Fibroblast of skin of back (primary cell): Measurements from ENCODE around the gene DPM2. TPM values are rescaled to one million over a fixed set of nuclear protein-coding genes. Genes with fewer than 3 reads are reported as not detected.
A peak's percentile ranks its signal among the peaks of the same experiment; 100 is the strongest.

Experiments
- DNase-seq: peaks from one replicate; pipeline ENCODE4 v3.0.0-alpha.2; 2013
- polyA plus RNA-seq, 2 experiments: library from polyadenylated mRNA; unstranded; fragments of 120-200 nt; gene quantifications; one replicate each; pipeline ENCODE4 v1.2.1, GENCODE V29; 2013; ENCODE audit not compliant: insufficient read length in 2 of 2

Gene DPM2, protein sequence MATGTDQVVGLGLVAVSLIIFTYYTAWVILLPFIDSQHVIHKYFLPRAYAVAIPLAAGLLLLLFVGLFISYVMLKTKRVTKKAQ
- polyA plus RNA-seq (2013, experiment 1 of 2; ENCODE audit: insufficient read length) = 45.4 TPM
- 26.2 TPM for polyA plus RNA-seq (2013, experiment 2 of 2; ENCODE audit: insufficient read length)

DNA sequence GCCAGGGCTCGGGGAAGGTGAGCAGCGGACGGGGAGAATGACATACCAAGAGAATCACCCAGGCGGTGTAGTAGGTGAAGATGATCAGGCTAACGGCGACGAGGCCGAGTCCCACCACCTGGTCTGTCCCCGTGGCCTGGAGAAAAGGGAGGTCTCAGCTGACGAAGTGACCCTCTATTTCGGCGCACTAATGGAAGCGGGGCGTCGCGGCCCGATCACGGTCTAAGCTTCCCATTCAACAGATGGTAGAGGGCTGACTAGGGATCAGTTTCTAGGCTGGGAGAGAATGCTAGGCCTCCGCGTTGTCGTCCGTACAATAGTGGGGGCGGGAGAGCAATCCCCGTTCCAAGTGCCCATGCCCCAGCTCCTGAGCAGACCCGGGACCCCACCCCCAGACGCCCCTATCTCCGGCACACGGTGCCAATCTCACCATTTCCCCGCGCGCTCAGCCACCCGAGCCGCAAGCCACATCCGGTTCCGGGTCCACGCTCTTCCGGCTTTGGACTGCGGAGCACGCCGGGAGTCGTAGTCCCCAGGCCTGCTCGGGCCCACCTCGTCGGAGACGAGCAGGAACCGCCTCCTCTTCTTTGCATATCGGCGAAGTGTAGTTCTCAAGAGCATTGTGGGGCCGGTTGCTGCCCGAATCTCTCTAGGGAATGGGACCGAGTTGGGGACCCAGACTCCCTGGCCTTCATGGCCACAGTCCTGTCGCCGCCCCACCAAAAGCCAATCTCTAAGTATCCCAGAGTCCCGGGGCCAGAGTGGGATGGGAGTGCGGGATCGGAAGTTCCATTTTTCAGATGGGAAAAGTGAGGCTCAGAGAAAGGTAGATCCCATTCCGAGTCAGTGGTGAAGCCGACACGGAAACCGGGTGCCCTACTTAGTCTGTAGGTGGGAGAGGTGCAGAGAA, at the start of gene DPM2:
DPM2 (minus strand) TSS at position 467 of the 910 bp plus-strand sequence; CDS start at position 433, 34 bp downstream.
- peak; percentile 88 for DNase-seq

DNA sequence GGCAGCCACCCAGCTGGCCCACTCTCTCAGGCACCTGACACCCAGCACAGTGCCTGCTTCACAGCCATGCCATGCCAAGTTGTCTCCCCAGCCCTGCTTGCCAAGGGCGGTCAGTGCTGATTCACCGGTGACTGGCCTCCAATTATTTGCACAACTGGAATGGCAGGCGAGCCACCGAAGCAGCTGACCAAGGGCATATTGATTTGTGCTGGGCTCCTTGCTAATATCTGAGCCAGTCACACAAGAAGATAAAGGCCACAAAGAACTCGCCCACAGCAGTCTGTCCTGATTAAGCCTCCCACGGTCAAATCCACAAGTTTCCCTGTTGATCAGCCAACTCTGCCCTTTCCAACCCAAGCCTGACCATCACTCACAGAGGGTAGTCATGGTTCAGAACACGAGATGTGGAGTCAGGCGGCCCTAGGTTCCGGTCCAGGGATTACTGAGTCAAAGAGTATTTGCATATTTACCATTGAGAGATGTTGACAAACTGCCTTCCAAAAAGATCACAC, 49.5 kb upstream of the DPM2 start:
- DNase-seq = no peak

DNA sequence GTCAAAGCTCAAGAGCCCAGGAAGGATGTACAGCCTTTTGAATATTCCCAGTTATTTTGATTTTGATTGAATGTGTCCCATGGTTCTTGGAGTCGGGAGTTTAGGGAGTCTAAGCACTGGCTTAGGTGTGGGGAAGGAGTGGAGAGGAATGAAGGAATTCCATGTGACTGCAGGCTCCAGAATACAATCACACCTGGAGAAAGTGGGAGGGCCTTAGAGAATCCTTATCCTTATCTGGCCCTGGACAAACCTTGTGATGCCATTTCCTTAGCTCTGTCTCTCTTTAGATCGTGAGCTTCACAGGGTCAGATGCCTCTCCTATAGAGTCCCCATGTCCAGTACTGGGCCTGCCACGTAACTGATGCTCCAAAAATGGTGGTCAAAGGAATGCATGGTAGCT, 47.4 kb upstream of the DPM2 start:
- no peak for DNase-seq

DNA sequence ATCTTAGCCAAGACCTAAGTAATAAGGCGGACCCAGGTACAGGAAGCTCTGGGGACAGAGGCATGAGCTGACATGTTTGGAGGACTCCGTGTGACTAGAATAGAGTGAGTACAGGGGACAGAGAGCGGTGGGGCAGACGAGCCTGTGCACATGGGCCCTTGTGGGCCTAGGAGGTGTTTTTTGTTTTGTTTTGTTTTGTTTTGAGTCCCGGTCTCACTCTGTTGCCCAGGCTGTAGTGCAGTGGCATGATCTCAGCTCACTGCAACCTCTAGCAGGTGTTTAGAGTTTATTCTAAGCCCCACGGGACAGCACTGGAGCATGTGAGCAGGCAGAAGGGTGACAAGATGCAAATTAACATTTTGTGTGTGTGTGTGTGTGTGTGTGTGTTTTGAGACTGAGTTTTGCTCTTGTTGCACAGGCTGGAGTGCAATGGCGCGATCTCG, 46.2 kb upstream of the DPM2 start:
- DNase-seq = no peak

DNA sequence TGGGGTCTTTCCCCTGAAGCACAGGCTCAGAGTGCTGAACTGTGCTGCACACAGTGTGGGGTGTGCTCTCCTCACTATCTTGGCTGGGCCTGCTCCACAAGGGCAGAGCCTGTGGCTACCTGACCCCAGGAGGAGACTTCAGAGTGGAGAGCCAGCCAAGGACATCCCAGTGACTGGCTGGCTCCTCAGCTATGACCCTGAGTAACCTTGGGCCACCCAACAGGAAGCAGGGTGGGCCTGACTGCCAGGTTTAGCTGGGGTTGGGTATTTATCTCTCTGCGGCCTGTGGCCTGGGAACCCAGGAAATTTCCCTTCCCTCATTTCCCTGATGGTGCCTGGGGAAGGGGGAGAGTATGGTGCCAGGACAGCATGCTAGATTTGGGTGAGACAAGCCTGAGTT, 45.3 kb upstream of the DPM2 start:
- no peak for DNase-seq

DNA sequence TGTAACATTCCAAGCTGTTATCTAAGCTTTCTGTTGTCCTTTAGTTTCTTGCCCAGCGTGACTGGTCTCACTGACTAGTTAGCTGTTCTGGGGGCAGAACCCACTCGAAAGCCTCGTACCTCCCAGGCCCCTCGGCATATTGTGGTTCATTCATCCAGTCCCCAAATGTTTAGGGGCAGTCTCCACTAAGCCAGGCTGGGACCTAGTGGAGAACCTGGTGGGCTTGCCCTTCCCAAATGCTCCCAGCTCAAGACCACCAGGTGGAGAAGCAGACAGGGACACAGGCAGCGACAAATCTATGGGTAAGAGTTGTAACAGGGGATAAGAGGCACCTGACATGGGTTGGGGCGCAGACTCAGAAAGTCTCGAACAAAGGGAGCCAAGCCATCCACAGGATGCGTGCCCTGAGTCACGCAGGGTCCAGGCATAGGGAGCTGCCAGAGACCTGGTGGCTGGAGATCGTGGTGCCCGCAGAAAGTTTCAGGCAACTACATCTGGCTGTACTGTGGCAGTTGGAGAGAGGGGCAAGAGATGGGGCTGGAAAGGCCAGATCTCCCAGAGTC, 44.0 kb upstream of the DPM2 start:
- DNase-seq = no peak

DNA sequence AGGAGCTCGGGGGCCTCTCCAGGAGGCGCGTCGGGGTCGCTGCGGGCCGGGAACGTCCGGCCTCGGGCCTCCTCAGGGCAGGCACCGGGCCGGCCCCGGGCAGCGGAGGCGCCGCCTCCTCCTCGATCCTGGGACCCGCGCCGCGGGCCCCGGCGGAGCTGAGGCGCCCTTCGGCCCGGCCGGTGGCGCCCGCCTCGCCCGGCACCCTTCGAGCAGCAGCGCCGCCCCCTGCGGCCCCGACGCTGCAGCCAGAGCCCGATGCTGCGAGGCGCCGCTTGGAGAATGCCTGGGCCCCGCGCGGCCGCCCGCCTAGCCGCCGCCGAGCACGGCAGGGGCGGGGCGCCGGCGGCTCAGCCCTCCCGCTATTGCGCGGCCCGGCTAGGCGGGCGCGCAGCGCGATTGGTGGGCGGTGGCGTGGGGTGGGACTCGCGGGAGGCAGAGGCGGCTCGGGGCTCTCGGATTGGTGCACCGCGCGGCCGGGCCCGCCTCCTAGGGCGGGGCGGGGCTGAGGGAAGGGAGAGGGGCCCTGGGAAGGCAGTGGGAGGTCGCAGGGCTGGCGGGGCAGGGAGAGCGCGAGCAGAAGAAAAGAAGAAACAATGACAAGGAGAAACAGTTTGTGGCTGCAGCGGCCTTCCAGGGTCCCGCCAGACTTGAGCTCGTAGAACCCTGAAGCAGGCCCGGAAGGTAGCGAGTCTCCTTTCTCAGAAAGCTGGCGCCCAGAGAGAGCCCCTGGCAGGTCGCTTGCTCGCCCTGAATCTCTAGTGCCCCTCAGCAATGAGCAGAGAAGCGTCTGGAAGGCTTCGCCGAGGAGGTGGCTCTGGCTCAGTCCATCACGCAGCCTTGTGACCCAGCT, 43.3 kb upstream of the DPM2 start, which contains the start of gene EEIG1:
EEIG1 (minus strand) TSS at position 284 of the 853 bp plus-strand sequence. CDS start 852 bp downstream, outside the sequence.
- DNase-seq = peak; percentile 93

DNA sequence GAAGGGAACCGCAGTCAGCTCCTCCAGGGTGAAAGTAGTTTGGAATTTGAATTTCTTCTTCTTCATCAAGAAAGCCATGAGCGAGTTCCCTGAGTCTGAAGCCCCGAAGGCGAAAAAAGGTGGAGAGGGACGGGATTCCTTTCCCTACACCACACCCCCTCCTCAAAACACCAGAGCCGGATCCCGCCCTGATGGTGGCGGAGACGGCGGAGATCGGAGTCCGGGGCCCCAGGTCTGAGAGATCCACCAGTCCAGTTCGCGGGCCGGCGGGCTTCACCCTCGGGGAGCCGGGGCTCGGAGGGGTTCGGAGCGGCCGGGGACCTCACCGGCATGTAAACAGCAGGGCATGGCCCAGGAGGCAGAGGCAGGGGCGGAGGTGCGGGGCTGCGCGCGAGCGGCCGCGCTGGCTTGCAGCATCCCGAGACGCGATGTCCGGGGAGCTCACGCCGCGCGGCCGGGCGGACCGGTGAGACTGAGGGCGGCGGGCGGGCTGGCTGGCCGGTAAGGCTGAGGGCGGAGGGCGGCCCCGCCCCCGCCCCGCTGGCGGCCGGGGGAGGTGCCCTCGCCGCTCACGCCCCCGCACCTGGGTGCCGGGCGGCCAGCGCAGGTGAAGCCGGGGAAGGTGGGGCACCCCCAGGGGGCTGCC, 42.5 kb upstream of the DPM2 start:
- DNase-seq = no peak

DNA sequence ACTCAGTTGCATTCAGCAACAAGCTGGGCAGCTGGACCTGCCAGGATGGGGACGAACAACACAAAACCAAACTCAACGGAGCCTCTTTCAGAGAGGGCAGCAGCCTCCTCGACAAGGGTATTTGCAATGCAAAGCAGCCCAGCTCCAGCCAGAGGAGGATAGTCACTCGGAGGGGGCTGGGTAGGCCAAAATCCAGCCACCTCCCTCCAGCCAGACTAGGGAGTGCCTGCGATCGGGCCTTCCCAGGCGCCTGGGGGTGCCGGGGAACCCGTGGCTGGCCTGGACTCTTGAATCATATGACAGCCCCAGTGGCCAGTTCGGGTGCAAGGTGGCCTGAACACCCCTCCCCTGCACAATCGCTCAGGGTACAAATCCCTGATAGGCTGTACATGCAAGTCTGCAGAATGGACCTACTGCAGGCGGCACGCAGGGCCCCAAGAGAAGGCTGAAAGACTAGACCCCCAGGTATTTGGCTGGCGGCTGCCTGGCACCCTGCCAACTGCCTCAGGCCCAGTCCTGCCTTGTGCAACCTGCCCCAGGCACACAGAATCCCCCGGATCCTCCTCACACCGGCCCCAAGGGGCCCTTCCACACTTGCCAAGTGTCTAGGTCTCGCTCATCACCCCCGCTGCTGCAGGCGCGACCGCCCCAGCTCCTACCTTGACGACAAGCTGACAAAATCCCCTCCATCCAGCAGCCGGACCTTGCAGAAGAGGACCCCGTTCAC, 41.8 kb upstream of the DPM2 start:
- DNase-seq = peak; percentile 44

DNA sequence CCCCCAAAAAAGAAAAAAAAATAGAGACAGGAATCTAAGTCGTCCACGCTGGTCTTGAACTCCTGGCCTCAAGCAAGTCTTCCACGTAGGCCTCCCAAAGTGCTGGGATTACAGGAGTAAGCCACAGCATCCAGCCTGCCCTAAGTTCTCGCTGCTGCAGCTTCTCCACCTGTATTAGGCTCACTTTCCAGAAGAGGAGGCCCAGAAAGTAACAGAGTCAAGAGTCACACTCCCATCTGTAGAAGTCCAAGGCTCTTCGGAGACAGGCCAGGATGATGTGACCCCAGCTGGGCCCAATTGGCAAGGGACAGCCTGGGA, 41.3 kb upstream of the DPM2 start:
- no peak for DNase-seq

DNA sequence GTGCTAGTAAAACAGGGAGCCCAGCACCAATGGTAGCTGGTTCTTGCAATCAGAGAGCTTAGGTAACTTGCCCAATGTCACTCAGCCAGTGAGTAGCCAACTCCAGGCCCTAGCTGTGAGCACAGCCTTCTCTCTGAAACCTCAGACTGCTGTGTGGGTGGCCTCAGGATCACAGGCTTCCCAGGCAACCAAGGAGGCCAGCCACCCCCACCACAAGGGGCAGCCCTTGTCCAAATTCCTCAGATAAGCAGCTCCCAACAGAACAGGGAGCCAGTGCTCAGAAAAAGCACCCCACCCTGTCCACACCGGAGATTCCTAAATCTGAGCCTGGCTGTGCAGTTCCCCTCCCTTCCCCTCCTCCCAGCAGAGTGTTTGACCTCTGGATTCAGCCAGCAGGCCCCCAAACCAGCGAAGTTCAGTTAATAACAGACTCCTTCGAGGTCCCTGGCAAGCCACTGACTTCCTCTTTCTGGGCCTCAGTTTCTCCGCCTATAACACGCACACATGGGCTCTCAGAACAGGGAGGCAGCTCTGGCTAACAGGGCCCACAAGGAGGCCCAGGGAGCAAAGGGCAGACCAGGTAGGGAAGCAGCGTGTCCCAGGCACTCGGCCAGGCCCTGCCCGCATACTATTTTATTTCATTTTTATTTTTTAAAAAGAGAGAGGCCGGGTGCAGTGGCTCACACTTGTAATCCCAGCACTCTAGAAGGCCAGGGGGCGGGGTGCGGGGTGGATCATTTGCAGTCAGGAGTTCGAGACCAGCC, 40.4 kb upstream of the DPM2 start:
- DNase-seq = peak; percentile 84

DNA sequence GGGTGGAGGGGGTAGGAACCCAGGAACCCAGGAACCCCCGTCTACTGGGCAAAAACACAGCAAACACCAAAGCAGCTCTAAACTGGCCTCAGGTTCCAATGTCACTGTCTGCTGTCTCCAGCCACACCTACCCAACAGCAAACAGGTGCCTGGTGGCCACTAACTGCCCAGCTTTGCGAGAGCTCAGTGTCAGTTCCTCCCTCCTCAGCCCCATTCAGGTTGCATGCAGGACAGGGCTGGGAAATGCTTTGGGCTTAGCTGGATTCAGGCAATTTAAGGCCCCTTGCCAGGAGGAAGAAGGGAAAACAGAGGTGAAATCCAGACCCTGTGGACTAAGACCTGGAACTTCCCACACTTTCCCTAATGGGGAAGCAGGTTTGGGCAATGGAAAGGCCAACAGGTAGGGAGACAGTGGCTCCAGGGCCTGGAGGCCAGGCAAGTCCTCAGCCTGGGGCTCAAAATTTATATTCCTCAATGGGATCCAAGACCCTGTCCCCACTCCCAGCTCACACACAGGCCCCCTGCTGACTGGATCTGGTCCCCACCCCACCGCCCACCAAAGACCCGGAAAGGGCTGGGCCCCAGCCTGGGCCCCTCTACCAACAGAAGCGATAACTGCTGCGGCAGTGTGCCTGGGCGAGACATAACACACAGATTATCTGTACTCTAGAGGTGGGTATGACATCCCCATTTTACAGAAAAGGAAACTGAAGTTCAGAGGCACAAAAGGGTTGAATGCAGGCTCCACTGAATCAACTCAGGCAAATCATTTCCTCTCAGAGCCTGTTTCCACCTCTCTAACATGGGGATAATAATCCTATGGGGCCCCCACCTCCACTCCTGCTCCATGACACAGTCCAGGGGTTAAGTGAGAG, 39.6 kb upstream of the DPM2 start:
- no peak for DNase-seq

DNA sequence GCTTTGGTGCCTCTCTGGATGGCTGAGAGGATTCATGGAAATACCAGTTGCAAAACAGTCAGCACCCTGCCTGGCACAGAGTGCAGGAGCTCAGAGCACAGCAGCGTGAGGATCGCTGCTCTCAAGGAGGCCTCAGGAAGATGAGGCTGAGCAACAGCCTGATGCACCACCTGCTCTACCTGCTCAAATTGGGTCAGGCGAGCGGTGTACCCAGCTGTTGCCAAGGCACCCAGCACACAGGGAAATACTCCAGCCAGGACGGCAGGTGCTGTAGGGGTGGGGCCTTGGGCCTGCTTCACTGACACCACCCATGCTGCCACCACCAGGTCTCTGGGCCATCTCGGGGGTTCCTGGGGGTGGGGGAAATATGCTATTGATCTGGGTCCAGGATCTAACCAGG, 38.8 kb upstream of the DPM2 start:
- DNase-seq = no peak

DNA sequence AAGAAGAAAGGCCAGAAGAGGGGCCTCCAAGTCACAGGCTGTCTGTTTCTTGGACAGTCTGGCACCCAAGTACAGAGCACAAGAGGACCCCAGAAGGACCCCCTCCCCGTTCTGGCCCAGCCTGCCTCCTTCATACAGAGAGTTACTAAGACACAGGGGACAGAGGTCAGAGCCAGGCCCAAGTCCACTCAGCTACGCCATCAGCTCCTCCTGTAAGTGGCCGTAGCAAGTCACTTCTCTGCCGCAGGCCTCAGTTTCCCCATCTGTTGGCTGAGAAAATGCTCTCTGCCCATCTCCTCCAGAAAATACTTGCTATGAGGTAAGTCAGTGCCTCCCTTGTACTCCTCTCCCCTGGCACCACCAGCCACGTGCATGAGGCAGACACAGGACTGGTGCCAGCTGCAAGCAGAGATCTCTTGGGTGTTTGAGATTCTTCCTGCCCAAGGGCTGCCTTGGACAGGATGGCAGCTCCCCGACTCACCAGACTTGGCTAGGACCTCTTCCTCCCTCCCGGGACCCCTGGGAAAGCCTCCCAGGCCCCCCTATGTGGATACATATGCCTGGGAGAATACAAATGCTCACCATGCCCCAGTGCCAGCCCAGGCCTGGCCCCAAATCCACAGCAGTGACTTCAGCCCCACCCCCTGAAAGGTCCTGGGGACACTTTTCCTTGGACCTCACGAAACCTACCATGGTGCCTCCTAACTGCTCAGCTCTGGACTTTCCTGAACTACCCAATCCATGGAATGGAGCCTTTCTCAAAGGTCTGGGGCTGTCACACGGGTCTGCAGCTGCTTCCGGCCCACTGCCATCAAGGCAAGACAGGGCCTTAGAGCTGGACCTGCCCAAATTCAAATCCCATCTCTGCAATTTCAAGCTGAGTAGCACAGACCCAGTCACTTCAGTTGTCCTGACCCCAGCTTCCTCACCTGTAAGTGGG, 38.0 kb upstream of the DPM2 start:
- peak; percentile 23 for DNase-seq

DNA sequence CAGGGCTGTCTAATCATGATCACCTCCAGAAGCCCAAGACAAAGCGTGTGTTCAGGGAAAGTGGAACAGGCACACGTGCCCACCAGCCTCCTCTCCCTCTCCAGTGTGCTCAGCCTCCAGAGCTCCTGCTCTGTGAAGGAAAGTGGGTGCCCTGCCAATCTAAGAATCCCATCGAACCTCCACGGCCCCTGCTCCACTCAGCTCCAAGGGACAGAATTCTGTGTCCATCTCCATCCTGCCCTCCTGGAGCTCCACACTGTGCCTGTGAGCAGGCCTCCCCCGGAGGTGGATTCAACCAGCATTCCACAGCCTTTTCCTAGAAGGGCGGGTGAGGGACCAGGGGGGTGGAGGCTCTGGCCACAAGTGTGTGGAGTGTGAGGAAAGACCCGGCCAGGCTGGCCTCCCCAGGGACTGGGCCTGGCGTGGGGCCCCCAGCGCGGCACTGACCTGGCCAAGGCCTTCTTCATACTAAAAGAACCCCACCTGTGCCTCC, 37.2 kb upstream of the DPM2 start:
- DNase-seq = peak; percentile 40

DNA sequence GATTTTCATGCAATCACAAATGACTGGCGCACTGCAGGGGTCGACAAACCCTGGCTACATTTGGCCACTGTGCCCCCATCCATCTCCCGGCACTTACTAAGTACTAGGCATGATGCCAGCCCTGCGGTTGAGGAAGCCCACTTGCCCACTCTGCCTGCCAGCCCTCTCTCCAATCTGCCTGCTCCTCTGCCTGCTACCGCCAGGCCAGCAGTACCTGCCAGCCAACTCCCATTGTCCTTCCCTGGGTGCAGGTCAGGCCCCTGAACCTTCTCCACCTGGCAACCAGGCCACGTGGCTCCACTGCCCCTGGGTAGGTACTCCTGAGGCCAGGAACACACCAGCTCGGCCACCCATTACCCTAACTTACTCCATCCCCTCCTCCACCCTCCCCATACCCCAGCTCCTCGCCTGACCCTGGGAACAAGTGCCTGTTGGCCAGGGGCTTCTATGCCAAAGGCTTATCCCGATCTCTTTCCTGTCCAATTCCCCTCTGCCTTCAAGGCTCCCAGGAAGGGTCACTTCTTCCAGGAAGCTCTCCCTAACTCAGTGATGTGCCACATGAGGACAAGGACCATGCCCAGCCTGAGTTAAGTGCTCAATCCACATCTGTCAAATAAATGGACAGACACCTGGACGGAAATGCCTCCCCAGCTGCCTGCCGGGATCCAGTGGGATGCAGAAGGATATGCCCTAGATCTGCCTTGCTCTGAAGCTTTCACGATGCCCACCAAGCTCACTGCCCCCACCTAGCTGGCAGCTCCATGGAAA, 36.5 kb upstream of the DPM2 start:
- DNase-seq = no peak
